ENCODE data around the gene RPL13. TPM values are rescaled to one million over a fixed set of nuclear protein-coding genes. Genes with fewer than 3 reads are reported as not detected.

RPL13 gene
- total and polyA plus RNA-seq, 4 donors, result 699 to 2,663 (median 1,571) TPM

DNA sequence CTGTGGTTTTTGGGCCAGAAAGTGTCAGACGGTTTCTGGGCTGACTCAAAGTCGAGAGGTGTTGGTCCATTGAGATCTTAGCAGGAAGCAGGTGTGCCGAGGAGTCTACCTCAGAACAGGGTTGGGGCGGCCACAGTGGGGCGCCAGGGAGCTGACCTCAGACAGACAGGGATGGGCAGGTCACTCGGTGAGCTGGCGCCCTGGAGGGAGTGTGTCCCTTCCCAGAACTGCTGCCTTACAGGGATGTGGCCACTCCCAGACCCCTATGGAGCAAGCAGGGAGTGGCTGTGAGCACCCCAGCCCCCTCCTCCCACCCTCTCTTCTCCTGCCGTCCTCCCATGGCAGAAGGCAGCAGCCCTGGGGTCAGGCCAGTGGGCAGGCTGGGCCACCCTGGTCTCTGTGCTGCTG is 39.0 kb downstream of the RPL13 start:
- H3K9ac ChIP-seq (ENCODE audit: low read depth in 1 of 2, low read length in 2 of 2), result no peak overlapping the region
- no peaks in the 10 kb centered on the region for H3K9me3 ChIP-seq (ENCODE audit: control insufficient read depth in 4 of 4, low read length in 3 of 4)
- no peaks in the 10 kb centered on the region for H3K4me1 ChIP-seq (ENCODE audit: control insufficient read depth in 4 of 4, insufficient read depth in 4 of 4, low read length in 3 of 4)
- no peaks in the 10 kb centered on the region for H3K36me3 ChIP-seq (ENCODE audit: control insufficient read depth in 4 of 4, insufficient read depth in 3 of 4, low read depth in 1 of 4, low read length in 3 of 4)
- no peak overlapping the region for H3K4me3 ChIP-seq (ENCODE audit: low read depth in 1 of 3, low read length in 3 of 3)
- no peak for DNase-seq (ENCODE audit: low spot score)
- no peaks in the 10 kb centered on the region for H3K27me3 ChIP-seq (ENCODE audit: control insufficient read depth in 4 of 4, insufficient read depth in 4 of 4, low read length in 3 of 4)
- TF ChIP-seq EGR1 (IDR thresholded peaks at IDR 0.05; ENCODE audit: low read depth in 2 of 2) (no peak), NR2F2 (IDR thresholded peaks at IDR 0.05) (no peak), HNF4G (IDR thresholded peaks at IDR 0.05) (no peak), RAD21 (IDR thresholded peaks at IDR 0.05) (no peak), ATF3 (IDR thresholded peaks at IDR 0.05) (no peak), REST (IDR thresholded peaks at IDR 0.05) (no peak), FOXA1 (IDR thresholded peaks at IDR 0.05) (no peak), RXRA (IDR thresholded peaks at IDR 0.05) (no peak), CTCF (IDR thresholded peaks at IDR 0.05; ENCODE audit: low read depth, low read length, missing input control) (no peak), YY1 (IDR thresholded peaks at IDR 0.05) (no peak), MAX (IDR thresholded peaks at IDR 0.05) (no peak)
- TF ChIP-seq, protein P1, sequence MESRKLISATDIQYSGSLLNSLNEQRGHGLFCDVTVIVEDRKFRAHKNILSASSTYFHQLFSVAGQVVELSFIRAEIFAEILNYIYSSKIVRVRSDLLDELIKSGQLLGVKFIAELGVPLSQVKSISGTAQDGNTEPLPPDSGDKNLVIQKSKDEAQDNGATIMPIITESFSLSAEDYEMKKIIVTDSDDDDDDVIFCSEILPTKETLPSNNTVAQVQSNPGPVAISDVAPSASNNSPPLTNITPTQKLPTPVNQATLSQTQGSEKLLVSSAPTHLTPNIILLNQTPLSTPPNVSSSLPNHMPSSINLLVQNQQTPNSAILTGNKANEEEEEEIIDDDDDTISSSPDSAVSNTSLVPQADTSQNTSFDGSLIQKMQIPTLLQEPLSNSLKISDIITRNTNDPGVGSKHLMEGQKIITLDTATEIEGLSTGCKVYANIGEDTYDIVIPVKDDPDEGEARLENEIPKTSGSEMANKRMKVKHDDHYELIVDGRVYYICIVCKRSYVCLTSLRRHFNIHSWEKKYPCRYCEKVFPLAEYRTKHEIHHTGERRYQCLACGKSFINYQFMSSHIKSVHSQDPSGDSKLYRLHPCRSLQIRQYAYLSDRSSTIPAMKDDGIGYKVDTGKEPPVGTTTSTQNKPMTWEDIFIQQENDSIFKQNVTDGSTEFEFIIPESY (IDR thresholded peaks at IDR 0.05), result no peak
- 49% methylated on average over 8 of the region's 8 CpGs for WGBS
- H3K27ac ChIP-seq (ENCODE audit: low read depth in 1 of 2, low read length in 2 of 2), result no peak overlapping the region

- Histone ChIP-seq H3K36me3 (ENCODE audit: control insufficient read depth in 4 of 4, insufficient read depth in 3 of 4, low read depth in 1 of 4, low read length in 3 of 4) (no peaks in the 10 kb centered on the region), H3K4me3 (ENCODE audit: low read depth in 1 of 3, low read length in 3 of 3) (no peak overlapping the region), H3K27ac (ENCODE audit: low read depth in 1 of 2, low read length in 2 of 2) (no peak overlapping the region), H3K27me3 (ENCODE audit: control insufficient read depth in 4 of 4, insufficient read depth in 4 of 4, low read length in 3 of 4) (no peaks in the 10 kb centered on the region), H3K9ac (ENCODE audit: low read depth in 1 of 2, low read length in 2 of 2) (no peak overlapping the region), H3K4me1 (ENCODE audit: control insufficient read depth in 4 of 4, insufficient read depth in 4 of 4, low read length in 3 of 4) (no peaks in the 10 kb centered on the region), H3K9me3 (ENCODE audit: control insufficient read depth in 4 of 4, low read length in 3 of 4) (no peaks in the 10 kb centered on the region)
- WGBS, result 92% methylated on average over 10 of the region's 10 CpGs
- no peak for TF ChIP-seq TAF1 (conservative IDR thresholded peaks at IDR 0.05)
- no peak for TF ChIP-seq FOXA1 (IDR thresholded peaks at IDR 0.05)
- TF ChIP-seq JUND (IDR thresholded peaks at IDR 0.05), result no peak
- no peak for TF ChIP-seq YY1 (IDR thresholded peaks at IDR 0.05)
- no peak for TF ChIP-seq REST (IDR thresholded peaks at IDR 0.05)
- no peak for TF ChIP-seq HNF4G (IDR thresholded peaks at IDR 0.05)
- TF ChIP-seq CTCF (IDR thresholded peaks at IDR 0.05; ENCODE audit: low read depth, low read length, missing input control), result no peak
- no peak for TF ChIP-seq RXRA (IDR thresholded peaks at IDR 0.05)
- TF ChIP-seq SP1 (IDR thresholded peaks at IDR 0.05), result no peak
- no peak for TF ChIP-seq HNF4A (conservative IDR thresholded peaks at IDR 0.05)
- TF ChIP-seq FOXA2 (IDR thresholded peaks at IDR 0.05), result no peak
- DNase-seq (ENCODE audit: low spot score), result no peak
These were observed 39.4 kb downstream of the RPL13 start for GRCh38 chr16:89599902-89600301.
